ENCODE results near the gene GIN1. TPM values are rescaled to one million over a fixed set of nuclear protein-coding genes. Genes with fewer than 3 reads are reported as not detected.

The GIN1 gene, protein sequence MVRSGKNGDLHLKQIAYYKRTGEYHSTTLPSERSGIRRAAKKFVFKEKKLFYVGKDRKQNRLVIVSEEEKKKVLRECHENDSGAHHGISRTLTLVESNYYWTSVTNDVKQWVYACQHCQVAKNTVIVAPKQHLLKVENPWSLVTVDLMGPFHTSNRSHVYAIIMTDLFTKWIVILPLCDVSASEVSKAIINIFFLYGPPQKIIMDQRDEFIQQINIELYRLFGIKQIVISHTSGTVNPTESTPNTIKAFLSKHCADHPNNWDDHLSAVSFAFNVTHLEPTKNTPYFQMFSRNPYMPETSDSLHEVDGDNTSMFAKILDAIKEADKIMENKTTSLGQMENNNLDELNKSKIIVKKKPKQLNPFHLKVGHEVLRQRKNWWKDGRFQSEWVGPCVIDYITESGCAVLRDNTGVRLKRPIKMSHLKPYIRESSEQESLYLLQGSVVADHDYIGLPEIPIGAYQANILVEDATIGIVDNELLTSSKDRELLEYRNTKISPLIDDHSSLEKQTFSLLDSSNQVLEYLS
- total RNA-seq: 4.1 and 4.2 TPM in 2 replicates

DNA sequence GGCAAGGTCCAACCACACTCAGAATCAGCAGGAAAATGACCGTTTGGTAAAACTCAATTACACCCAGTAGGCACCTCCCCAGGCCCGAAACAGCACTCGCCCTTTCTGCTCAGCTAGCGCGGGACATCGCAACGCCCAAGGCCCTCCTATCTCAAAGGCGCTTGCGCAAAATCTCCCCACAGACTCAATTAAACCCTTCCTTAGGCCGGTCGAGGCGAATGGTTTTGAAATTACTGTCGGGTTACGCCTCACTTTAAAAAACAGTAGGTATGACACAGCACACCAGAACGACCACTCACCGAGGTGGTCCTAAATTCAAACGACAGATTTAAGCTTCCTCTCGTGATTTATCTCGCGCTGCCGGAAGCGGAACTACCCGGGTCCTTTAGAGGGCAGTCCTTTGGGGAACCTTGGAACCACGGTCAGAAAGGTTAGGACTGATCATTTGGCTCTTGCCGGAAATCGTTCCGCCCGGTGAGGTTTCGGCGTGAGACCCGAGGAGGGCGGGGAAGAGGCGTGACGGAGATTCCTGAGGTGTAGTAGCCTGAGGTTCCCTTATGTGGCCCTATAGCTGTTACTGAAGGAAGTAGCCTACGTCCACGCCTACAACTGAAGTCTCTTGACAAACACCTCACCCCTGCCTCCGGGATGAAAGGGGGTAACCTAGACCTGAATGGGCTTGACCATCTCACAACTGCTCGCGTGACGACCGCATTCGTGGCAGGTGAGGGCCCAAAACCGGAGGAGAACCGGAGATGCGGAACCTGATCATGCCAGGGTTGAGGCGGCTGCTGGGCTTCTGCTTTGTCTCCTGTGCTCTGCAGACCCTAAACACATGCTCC lies at the start of gene GIN1, which contains the start of gene PPIP5K2:
Gene GIN1 (minus strand): TSS at position 374 of the 842 bp plus-strand sequence. CDS start 11,431 bp downstream, outside the sequence.
Gene PPIP5K2 (plus strand): TSS at position 537 of the 842 bp plus-strand sequence. CDS start 9,289 bp downstream, outside the sequence.

Other genes starting within 250 kb of the GIN1 start
- gene PPIP5K2, start 163 bp upstream of the GIN1 start, total RNA-seq: 18.8 and 28.2 TPM in 2 replicates
- gene MACIR, start 138.6 kb upstream of the GIN1 start, total RNA-seq: 8.4 and 9.2 TPM in 2 replicates